WTC11 (cell line): ENCODE measurements around the gene FFAR4. TPM values are rescaled to one million over a fixed set of nuclear protein-coding genes. Genes with fewer than 3 reads are reported as not detected.

Experiments
- ATAC-seq: fragments of 200-7000 bp; cut with Tn5 transposase; 2 replicates; pipeline ENCODE4 v1.10.0; 2021; ENCODE audit warnings: mild to moderate bottlenecking, moderate library complexity
- CTCF ChIA-PET: fragments of 300-600 bp; sonication (Branson Sonifier 250); formaldehyde crosslinking; loops from one replicate; lab custom pipeline; 2021; ENCODE audit warnings: antibody characterized with exemption; lab: Charles Lee
- POLR2A ChIA-PET: fragments of 350-600 bp; sonication (Branson Sonifier 250); formaldehyde crosslinking; loops from one replicate; lab custom pipeline; 2021; ENCODE audit warnings: antibody characterized with exemption; lab: Charles Lee
- DNase-seq: peaks from one replicate; pipeline ENCODE4 v3.0.0; 2021; ENCODE audit warnings: low spot score
- H3K27ac Mint-ChIP-seq: 2 replicates; pipeline ENCODE4 v1.8.0; 2021; ENCODE audit warnings: mixed read lengths
- H3K27me3 Mint-ChIP-seq: 2 replicates; pipeline ENCODE4 v1.8.0; 2021; ENCODE audit warnings: low read depth, mild to moderate bottlenecking, moderate library complexity, mixed read lengths
- H3K36me3 Mint-ChIP-seq: 2 replicates; pipeline ENCODE4 v1.8.0; 2021; ENCODE audit warnings: mixed read lengths
- H3K4me1 Mint-ChIP-seq: 2 replicates; pipeline ENCODE4 v1.8.0; 2022; ENCODE audit warnings: mixed read lengths
- H3K4me3 Mint-ChIP-seq: 2 replicates; pipeline ENCODE4 v1.8.0; 2021; ENCODE audit warnings: mild to moderate bottlenecking, moderate library complexity, mixed read lengths
- H3K9me3 Mint-ChIP-seq: 2 replicates; pipeline ENCODE4 v1.8.0; 2021; ENCODE audit warnings: mixed read lengths
- E2F5 ChIP-seq: sonication (generic); formaldehyde crosslinking; IDR thresholded peaks from 2 replicates; pipeline ENCODE4 v1.8.1; 2022; ENCODE audit warnings: mild to moderate bottlenecking, moderate library complexity, missing genetic modification reagents
- EMX1 ChIP-seq: fragments of 250-450 bp; sonication (Bioruptor Pico); IDR thresholded peaks from 2 replicates; pipeline ENCODE4 v1.8.0; 2021; ENCODE audit warnings: mild to moderate bottlenecking
- FOXJ3 ChIP-seq: sonication (generic); formaldehyde crosslinking; IDR thresholded peaks from 2 replicates; pipeline ENCODE4 v1.9.0; 2021; ENCODE audit warnings: missing genetic modification reagents, mild to moderate bottlenecking, borderline replicate concordance
- GABPB1 ChIP-seq: sonication (generic); formaldehyde crosslinking; IDR thresholded peaks from 2 replicates; pipeline ENCODE4 v1.8.1; 2023; ENCODE audit warnings: mild to moderate bottlenecking, missing genetic modification reagents
- GRHL2 ChIP-seq: fragments of 250-450 bp; sonication (Bioruptor Pico); IDR thresholded peaks from 2 replicates; pipeline ENCODE4 v1.8.0; 2022; ENCODE audit warnings: mild to moderate bottlenecking, moderate library complexity; ENCODE audit not compliant: insufficient replicate concordance, severe bottlenecking
- GTF2I ChIP-seq: fragments of 250-450 bp; sonication (Bioruptor Pico); conservative IDR thresholded peaks from 2 replicates; pipeline ENCODE4 v1.4.0; 2021; ENCODE audit warnings: mild to moderate bottlenecking
- JUN ChIP-seq: sonication (generic); formaldehyde crosslinking; IDR thresholded peaks from 2 replicates; pipeline ENCODE4 v1.8.0; 2023; ENCODE audit warnings: mild to moderate bottlenecking, missing genetic modification reagents
- MLX ChIP-seq: sonication (generic); formaldehyde crosslinking; IDR thresholded peaks from 2 replicates; pipeline ENCODE4 v1.8.1; 2023; ENCODE audit warnings: mild to moderate bottlenecking, missing genetic modification reagents, moderate library complexity
- MYBL2 ChIP-seq: sonication (generic); formaldehyde crosslinking; IDR thresholded peaks from 2 replicates; pipeline ENCODE4 v1.8.1; 2023; ENCODE audit warnings: mild to moderate bottlenecking, moderate library complexity, missing genetic modification reagents
- NFATC4 ChIP-seq: fragments of 250-450 bp; sonication (Bioruptor Pico); IDR thresholded peaks from 2 replicates; pipeline ENCODE4 v1.9.0; 2021; ENCODE audit warnings: mild to moderate bottlenecking
- NFYB ChIP-seq: sonication (generic); formaldehyde crosslinking; conservative IDR thresholded peaks from 2 replicates; pipeline ENCODE4 v1.8.0; 2022; ENCODE audit warnings: low read depth, missing genetic modification reagents
- NR1H2 ChIP-seq: sonication (generic); formaldehyde crosslinking; IDR thresholded peaks from 2 replicates; pipeline ENCODE4 v1.9.0; 2021; ENCODE audit warnings: mild to moderate bottlenecking, moderate library complexity, missing genetic modification reagents
- SMAD3 ChIP-seq: sonication (generic); formaldehyde crosslinking; IDR thresholded peaks from 2 replicates; pipeline ENCODE4 v1.8.0; 2022; ENCODE audit warnings: missing genetic modification reagents, mild to moderate bottlenecking, borderline replicate concordance
- TEAD1 ChIP-seq: sonication (generic); formaldehyde crosslinking; IDR thresholded peaks from 2 replicates; pipeline ENCODE4 v1.8.0; 2022; ENCODE audit warnings: mild to moderate bottlenecking, missing genetic modification reagents
- TEAD4 ChIP-seq: sonication (generic); formaldehyde crosslinking; IDR thresholded peaks from 2 replicates; pipeline ENCODE4 v1.8.0; 2022; ENCODE audit warnings: mild to moderate bottlenecking, missing genetic modification reagents
- TP53 ChIP-seq: sonication (generic); formaldehyde crosslinking; IDR thresholded peaks from 2 replicates; pipeline ENCODE4 v1.8.1; 2023; ENCODE audit warnings: mild to moderate bottlenecking, missing genetic modification reagents
- ZBTB21 ChIP-seq: sonication (generic); formaldehyde crosslinking; IDR thresholded peaks from 2 replicates; pipeline ENCODE4 v1.8.1; 2023; ENCODE audit warnings: mild to moderate bottlenecking, missing genetic modification reagents, borderline replicate concordance
- ZMAT4 ChIP-seq: fragments of 250-450 bp; sonication (Bioruptor Pico); IDR thresholded peaks from 2 replicates; pipeline ENCODE4 v1.9.0; 2021; ENCODE audit warnings: mild to moderate bottlenecking
- ZNF219 ChIP-seq: sonication (generic); formaldehyde crosslinking; IDR thresholded peaks from 2 replicates; pipeline ENCODE4 v1.8.0; 2023; ENCODE audit warnings: missing genetic modification reagents, mild to moderate bottlenecking, borderline replicate concordance
- ZNF232 ChIP-seq: sonication (generic); formaldehyde crosslinking; IDR thresholded peaks from 2 replicates; pipeline ENCODE4 v1.8.0; 2022; ENCODE audit warnings: mild to moderate bottlenecking, missing genetic modification reagents
- ZNF396 ChIP-seq: fragments of 250-450 bp; sonication (Bioruptor Pico); IDR thresholded peaks from 2 replicates; pipeline ENCODE4 v1.8.0; 2021; ENCODE audit warnings: mild to moderate bottlenecking, moderate library complexity, borderline replicate concordance
- ZNF512 ChIP-seq: sonication (generic); formaldehyde crosslinking; IDR thresholded peaks from 2 replicates; pipeline ENCODE4 v1.8.1; 2022; ENCODE audit warnings: missing genetic modification reagents, borderline replicate concordance
- ZNF671 ChIP-seq: fragments of 250-450 bp; sonication (Bioruptor Pico); IDR thresholded peaks from 2 replicates; pipeline ENCODE4 v1.8.0; 2021; ENCODE audit warnings: mild to moderate bottlenecking
- total RNA-seq: library from RNA; stranded (reverse); gene quantifications from 3 replicates; pipeline ENCODE4 v1.2.3, GENCODE V29; 2021
- TF ChIP-seq, protein P1 (sequence below): sonication (generic); formaldehyde crosslinking; IDR thresholded peaks from 2 replicates; pipeline ENCODE4 v1.8.1; 2023; ENCODE audit warnings: mild to moderate bottlenecking, moderate library complexity, missing genetic modification reagents
- TF ChIP-seq, protein P2 (sequence below): sonication (generic); formaldehyde crosslinking; IDR thresholded peaks from 2 replicates; pipeline ENCODE4 v1.8.1; 2022; ENCODE audit warnings: low read depth, mild to moderate bottlenecking, moderate library complexity, missing genetic modification reagents, borderline replicate concordance
- TF ChIP-seq, protein P3 (sequence below): sonication (generic); formaldehyde crosslinking; conservative IDR thresholded peaks from 2 replicates; pipeline ENCODE4 v1.8.1; 2022; ENCODE audit warnings: mild to moderate bottlenecking, missing genetic modification reagents
- TF ChIP-seq, protein P4 (sequence below): fragments of 250-450 bp; sonication (Bioruptor Pico); IDR thresholded peaks from 2 replicates; pipeline ENCODE4 v1.9.0; 2021; ENCODE audit warnings: mild to moderate bottlenecking, borderline replicate concordance

The FFAR4 gene
- total RNA-seq, 1 experiment from 2014 or later = 0.15 TPM

DNA sequence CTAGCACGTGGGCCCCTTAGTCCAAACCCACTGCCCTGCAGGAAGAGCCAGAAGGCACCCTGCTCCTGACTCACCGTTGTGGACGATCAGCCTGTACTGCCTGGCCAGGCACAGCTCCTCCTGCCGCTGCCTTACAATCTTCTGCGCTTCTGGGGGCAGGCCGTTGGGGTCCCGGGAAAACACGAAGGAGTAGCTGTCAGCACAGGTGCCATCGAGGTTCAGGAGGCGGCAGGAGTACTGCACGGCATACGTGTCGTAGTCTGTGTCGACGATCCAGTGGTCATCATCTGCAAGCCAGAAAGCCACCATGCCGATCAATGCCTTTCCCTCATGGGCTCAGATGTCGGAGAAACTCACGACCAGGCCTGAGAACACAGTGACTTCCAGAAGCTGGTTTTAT, 27.3 kb downstream of the FFAR4 start:
- peaks cover 14% of the 10 kb centered on the region for H3K27me3 Mint-ChIP-seq
- TF ChIP-seq EMX1 = no peak
- TF ChIP-seq, protein P1, sequence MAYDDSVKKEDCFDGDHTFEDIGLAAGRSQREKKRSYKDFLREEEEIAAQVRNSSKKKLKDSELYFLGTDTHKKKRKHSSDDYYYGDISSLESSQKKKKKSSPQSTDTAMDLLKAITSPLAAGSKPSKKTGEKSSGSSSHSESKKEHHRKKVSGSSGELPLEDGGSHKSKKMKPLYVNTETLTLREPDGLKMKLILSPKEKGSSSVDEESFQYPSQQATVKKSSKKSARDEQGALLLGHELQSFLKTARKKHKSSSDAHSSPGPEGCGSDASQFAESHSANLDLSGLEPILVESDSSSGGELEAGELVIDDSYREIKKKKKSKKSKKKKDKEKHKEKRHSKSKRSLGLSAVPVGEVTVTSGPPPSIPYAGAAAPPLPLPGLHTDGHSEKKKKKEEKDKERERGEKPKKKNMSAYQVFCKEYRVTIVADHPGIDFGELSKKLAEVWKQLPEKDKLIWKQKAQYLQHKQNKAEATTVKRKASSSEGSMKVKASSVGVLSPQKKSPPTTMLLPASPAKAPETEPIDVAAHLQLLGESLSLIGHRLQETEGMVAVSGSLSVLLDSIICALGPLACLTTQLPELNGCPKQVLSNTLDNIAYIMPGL = no peak
- TF ChIP-seq, protein P2, sequence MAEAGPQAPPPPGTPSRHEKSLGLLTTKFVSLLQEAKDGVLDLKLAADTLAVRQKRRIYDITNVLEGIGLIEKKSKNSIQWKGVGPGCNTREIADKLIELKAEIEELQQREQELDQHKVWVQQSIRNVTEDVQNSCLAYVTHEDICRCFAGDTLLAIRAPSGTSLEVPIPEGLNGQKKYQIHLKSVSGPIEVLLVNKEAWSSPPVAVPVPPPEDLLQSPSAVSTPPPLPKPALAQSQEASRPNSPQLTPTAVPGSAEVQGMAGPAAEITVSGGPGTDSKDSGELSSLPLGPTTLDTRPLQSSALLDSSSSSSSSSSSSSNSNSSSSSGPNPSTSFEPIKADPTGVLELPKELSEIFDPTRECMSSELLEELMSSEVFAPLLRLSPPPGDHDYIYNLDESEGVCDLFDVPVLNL = no peak
- TF ChIP-seq GTF2I (CRISPR knock-in tag) = no peak
- no peak for TF ChIP-seq ZNF232 (CRISPR knock-in tag)
- no peak for TF ChIP-seq ZMAT4 (CRISPR knock-in tag)
- no peak for TF ChIP-seq TP53 (CRISPR knock-in tag)
- no peak for TF ChIP-seq JUN (CRISPR knock-in tag)
- no peak for TF ChIP-seq ZNF219 (CRISPR knock-in tag)
- no peak for TF ChIP-seq E2F5 (CRISPR knock-in tag)
- TF ChIP-seq FOXJ3 = no peak
- no peak for TF ChIP-seq SMAD3 (CRISPR knock-in tag)
- no peak for TF ChIP-seq ZNF396
- TF ChIP-seq ZNF671 (CRISPR knock-in tag) = no peak
- TF ChIP-seq TEAD1 (CRISPR knock-in tag) = no peak
- TF ChIP-seq TEAD4 (CRISPR knock-in tag) = no peak
- TF ChIP-seq NR1H2 = no peak
- no peak for TF ChIP-seq MYBL2 (CRISPR knock-in tag)
- no peak for TF ChIP-seq NFYB (CRISPR knock-in tag)
- TF ChIP-seq, all 79 proteins: peak for 0
- Mint-ChIP-seq H3K9me3 (no peaks in the 10 kb centered on the region), H3K4me1 (peaks cover 20% of the 10 kb centered on the region), H3K4me3 (no peak overlapping the region), H3K36me3 (no peaks in the 10 kb centered on the region), H3K27ac (no peak overlapping the region)
- ChIA-PET POLR2A (no interaction called here), CTCF (interaction anchor here (1.1 kb wide), 1 partner anchor 39 kb away, joined by 4 read pairs; no protein-coding TSS in a partner anchor)
- no peak for ATAC-seq
- no peak for DNase-seq

DNA sequence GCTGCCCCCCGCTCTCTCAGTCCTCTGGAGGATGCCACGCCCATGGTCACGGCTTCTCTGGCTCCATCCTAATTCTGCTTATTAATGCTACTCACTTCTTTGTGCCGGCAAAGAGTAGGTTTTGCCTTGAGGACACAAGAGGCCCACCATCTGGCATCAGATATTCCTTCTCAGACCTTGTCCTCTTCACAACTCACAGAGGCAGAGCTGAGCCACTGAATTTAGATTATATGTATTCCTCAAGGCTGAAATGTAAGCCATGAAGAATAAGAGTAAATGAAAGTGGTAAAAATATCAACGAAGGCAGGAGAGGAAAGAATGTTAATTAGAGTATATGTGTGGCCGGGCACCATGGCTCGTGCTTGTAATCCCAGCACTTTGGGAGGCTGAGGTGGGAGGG, 28.1 kb downstream of the FFAR4 start:
- no peaks in the 10 kb centered on the region for H3K9me3 Mint-ChIP-seq
- no peak overlapping the region for H3K27ac Mint-ChIP-seq
- TF ChIP-seq ZNF512 (CRISPR knock-in tag) = no peak
- TF ChIP-seq NFATC4 = no peak
- no peak for TF ChIP-seq ZBTB21 (CRISPR knock-in tag)
- no peak for TF ChIP-seq GRHL2 (CRISPR knock-in tag)
- TF ChIP-seq, protein P3, sequence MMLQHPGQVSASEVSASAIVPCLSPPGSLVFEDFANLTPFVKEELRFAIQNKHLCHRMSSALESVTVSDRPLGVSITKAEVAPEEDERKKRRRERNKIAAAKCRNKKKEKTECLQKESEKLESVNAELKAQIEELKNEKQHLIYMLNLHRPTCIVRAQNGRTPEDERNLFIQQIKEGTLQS (CRISPR knock-in tag) = no peak
- TF ChIP-seq GABPB1 (CRISPR knock-in tag) = no peak
- no peak for TF ChIP-seq MLX
- no peak for TF ChIP-seq TEAD1 (CRISPR knock-in tag)
- TF ChIP-seq ZNF219 (CRISPR knock-in tag) = no peak
- TF ChIP-seq, protein P4, sequence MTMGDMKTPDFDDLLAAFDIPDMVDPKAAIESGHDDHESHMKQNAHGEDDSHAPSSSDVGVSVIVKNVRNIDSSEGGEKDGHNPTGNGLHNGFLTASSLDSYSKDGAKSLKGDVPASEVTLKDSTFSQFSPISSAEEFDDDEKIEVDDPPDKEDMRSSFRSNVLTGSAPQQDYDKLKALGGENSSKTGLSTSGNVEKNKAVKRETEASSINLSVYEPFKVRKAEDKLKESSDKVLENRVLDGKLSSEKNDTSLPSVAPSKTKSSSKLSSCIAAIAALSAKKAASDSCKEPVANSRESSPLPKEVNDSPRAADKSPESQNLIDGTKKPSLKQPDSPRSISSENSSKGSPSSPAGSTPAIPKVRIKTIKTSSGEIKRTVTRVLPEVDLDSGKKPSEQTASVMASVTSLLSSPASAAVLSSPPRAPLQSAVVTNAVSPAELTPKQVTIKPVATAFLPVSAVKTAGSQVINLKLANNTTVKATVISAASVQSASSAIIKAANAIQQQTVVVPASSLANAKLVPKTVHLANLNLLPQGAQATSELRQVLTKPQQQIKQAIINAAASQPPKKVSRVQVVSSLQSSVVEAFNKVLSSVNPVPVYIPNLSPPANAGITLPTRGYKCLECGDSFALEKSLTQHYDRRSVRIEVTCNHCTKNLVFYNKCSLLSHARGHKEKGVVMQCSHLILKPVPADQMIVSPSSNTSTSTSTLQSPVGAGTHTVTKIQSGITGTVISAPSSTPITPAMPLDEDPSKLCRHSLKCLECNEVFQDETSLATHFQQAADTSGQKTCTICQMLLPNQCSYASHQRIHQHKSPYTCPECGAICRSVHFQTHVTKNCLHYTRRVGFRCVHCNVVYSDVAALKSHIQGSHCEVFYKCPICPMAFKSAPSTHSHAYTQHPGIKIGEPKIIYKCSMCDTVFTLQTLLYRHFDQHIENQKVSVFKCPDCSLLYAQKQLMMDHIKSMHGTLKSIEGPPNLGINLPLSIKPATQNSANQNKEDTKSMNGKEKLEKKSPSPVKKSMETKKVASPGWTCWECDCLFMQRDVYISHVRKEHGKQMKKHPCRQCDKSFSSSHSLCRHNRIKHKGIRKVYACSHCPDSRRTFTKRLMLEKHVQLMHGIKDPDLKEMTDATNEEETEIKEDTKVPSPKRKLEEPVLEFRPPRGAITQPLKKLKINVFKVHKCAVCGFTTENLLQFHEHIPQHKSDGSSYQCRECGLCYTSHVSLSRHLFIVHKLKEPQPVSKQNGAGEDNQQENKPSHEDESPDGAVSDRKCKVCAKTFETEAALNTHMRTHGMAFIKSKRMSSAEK (CRISPR knock-in tag) = no peak

More for the DNA sequence above, 28.1 kb downstream of the FFAR4 start:
- Mint-ChIP-seq H3K4me1 (peaks cover 20% of the 10 kb centered on the region), H3K36me3 (no peaks in the 10 kb centered on the region), H3K27me3 (peaks cover 12% of the 10 kb centered on the region), H3K4me3 (no peak overlapping the region)
- ATAC-seq = no peak
- POLR2A ChIA-PET = no interaction called here
- CTCF ChIA-PET = no interaction called here
- no peak for DNase-seq
